DMS53 (cell line): Measurements from ENCODE around the gene PKNOX2.
A peak's percentile ranks its signal among the peaks of the same experiment; 100 is the strongest.

Experiments used
- DNase-seq: peaks from one replicate; lab custom pipeline; 2025; lab: John Stamatoyannopoulos, UW

Gene PKNOX2

DNA sequence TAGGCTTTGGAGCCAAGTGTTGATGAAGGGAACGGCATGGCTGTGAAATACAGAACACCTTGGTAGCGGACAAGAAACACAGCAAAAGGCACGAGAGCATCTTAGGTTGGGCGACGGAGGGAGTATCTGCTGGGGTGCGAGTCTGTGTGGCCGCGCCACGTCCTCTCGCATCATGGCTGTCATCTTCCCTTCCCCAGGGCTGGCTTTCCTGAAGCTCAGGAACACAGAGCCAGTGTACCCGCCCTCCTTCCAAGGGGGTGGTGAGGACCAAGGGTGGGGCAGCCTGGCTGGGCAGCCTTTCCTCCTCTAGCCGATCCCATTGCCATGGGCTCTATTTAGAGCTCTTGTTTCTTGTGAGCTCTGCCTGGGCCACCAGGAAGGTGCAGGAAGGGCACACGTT is 177.1 kb downstream of the PKNOX2 start:
- DNase-seq: no peak

DNA sequence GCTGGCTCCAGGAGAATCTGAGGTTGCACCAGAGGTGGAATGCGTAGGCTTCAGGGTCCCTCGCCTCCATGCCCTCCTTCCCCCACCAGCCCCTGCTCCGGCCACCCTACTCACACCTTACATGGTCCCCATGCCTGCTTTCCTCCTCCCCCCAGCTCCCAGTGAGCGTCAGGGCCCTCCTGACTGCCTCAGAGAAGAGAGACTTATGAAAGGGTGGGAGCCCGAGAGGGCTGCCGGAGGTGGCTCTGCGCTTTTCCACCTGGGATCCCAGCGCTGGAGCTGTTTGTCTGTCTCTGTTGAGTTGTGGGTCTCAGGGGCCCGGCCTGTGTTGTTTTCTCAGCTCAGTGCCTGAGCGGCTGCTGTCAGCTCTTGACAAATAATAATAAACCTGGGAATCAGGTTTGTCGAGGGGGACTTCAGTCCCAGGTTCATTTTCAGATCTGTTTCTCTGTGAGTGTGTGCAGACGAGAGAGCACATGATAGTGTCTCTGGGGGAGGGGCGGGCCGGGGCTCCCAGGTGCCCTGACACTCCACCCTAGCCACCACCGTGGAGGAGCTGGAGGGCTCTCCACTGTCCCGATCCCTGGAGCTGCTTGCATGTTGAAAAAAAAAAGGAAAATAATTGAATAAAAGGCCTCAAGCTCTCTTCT is 177.9 kb downstream of the PKNOX2 start:
- no peak for DNase-seq

DNA sequence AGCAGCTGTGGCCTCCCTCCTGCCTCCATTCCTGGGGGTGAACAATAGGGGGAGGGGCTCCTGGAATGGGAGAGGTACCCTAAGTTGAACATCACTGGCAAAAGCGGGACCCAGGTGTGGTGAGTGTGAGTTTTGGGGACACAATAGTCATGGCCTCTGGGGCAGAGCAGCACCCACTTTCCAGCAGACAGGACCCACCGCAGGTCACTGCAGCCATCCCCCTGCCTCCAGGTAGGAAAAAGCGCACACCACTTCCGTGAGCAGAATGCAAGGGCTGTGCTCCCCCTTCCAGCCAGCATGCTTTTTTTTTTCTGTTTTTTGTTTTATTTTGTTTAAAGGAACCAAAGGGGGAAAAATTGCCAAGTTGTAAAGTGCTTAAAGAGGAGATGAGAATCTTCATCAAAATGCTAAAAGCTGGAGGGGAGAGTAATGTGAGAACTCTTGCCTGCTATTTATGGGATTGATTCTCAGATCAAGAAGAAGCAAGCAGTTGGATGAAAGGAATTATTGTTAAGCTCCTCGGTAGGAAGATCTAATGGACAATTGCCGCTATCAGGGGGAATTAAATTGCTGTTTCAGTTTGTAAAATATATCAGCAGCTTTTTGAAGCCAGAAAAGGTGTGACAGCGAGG is 178.7 kb downstream of the PKNOX2 start:
- DNase-seq: no peak

GRCh38 chr11:125343718-125344131 is 179.2 kb downstream of the PKNOX2 start:
- DNase-seq: no peak

GRCh38 chr11:125344846-125345420 is 180.4 kb downstream of the PKNOX2 start:
- DNase-seq: no peak

DNA sequence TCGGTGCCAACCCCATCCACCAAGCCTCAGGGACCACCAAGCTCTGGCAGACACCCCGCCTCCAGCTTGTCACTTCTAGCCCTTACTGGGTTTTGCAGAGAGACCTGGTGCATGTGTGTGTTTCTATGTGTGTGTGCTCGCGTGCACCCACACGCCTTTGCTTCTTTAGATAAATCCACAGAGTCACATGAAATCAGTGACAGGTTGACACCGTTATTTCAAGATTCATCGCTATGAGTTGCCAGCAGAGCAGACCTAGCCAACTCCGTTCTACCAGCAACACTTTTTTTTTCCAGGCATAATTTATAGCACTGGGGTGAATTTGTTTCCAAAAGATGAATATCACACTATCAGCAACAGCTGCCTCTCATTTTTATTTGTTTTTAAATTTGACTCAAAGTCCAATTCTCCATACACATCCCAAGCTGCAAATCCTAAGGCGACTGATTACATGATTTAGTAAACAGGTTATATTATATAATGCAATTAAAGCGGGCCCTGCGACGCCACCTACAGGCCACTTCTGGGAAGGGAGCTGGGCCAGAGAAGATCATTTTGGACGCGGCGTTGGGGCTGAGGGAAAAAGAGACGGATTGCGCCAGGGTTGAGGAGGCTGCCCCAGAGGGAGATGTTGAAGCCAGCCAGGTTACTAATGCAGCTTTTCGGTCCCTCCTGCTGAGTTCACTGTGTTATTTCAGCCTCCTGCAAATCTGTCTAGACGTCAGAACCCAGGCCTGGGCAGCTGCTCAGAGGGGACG is 181.0 kb downstream of the PKNOX2 start:
- peak; percentile 64 for DNase-seq

DNA sequence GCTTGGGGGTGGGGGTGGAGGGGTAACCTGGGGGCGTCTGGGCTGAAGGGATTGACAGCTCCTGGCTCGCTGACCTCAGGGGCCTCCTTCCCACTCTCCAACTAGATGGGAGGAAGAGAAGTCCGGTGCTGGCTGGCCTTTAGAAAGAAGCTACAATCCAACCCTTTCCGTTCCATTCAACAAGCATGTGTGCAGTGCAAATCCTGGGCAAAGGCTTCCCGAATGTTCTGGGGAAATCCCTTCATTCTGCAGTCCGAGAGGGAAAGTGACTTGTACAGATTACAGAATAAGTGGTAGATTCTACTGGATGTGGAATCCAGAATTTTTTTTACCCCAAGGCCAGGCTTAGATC is 181.6 kb downstream of the PKNOX2 start:
- no peak for DNase-seq

- no peak for DNase-seq
Measured at GRCh38 chr11:125346565-125347260, 182.2 kb downstream of the PKNOX2 start.

- no peak for DNase-seq
Measured at GRCh38 chr11:125347261-125347585, 182.7 kb downstream of the PKNOX2 start.

GRCh38 chr11:125348141-125348651 is 183.6 kb downstream of the PKNOX2 start:
- DNase-seq: no peak

- peak; percentile 51 for DNase-seq
Measured at GRCh38 chr11:125348674-125349309, 184.2 kb downstream of the PKNOX2 start.

- no peak for DNase-seq
Measured at GRCh38 chr11:125350206-125351032, 185.9 kb downstream of the PKNOX2 start.

DNA sequence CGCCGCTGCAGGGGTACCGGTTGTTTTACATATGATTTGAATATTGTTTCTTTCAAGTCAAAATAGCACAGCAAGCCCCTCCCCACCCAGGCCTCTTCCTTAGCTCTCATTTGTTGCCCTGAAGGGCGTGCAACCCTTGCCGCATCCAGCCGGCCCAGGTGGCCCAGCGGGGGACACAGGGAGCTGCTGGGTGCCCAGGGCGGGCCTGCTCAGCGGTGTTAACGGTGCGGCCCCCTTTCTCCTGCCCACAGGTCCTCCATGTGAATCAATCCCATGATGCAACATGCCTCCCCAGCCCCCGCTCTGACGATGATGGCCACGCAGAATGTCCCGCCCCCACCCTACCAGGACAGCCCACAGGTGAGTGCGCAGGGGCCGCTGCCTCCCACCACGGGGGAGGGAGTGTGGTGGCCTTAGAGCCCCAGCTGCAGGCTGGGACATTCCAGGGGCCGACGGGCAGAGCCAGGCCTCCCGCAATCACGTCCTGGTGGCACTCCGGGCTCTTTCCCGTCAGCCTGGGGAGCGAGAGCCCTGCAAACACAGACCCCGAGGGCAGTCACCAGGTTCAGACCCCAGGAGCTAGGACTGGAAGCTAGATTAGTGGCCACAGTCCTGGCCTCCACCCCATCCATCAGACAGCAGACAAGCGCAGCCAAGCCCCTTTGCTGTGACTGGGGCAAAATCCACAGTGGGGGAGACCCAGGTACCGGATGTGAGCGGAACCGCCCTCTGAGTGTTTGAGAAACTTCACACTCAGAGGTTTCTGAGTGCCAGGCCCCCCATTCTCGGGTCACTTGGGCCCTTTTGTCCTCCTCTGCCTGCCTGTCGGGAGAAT is 186.7 kb downstream of the PKNOX2 start:
- DNase-seq: no peak

GRCh38 chr11:125351868-125352250 is 187.3 kb downstream of the PKNOX2 start:
- DNase-seq: no peak

DNA sequence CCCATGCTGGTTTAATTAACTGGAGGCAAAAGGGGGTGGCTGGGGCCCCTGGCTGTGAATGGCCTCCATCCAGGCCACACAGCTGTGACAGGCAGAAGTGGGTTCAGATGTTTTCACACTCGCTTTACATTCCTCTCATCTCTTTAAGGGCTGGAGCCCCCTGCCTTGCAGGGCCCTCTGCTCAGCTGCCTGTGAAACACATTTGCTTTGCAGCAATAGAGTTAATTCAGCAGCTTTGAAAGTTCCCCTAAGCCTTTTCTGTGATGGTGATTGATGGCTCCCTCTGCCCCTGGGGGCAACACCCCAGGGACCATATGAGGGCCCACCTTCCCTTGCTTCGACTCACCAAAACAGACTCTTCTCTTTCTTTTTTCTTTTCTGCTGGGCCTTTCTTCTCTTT is 192.2 kb downstream of the PKNOX2 start:
- no peak for DNase-seq

DNA sequence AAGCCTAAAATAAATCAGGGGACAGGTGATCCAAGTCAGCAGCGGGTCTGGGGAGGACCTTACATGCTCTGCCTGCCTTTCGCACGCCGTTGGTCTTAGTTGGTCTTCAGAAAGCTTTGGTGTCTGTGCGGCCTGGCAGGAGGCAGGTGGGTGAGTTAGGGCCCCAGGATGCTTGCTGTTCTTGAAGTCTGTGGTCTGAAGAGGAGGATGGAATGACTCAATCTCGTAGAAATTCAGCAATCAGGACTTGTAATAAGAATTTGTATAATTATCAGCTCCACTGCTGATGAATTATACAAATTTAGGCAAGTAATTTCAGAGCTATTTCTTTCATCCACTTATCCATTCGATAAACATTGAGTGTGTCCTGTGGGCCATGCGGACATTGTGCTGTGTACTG is 193.0 kb downstream of the PKNOX2 start:
- no peak for DNase-seq

DNA sequence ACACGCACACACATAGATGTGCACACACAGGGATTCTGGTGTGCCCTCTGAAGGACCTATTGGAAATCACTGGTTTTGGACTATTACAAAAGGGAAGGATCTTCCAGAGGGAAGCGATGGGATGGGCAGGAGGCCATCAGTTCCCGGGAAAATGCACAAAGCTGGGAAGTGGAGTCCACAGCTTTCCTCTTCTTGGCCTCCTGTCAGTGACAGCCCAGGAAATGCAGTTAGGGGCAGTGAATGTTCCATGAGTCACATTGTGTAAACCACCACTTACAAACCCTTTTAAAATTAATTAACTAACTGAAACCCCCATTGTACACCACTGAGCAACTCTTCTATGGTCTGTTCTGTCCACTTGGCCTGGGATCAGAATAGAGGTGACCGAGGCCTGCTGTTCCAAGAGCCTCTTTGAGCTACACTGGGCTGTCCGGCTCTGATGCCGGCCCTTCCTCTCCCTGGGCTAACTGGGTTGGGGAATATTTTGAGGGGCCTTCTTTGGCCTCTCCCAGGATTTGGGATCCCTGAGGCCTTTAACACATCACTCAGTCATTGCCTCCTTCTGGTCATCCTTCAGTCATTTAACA is 193.8 kb downstream of the PKNOX2 start:
- DNase-seq: no peak

DNA sequence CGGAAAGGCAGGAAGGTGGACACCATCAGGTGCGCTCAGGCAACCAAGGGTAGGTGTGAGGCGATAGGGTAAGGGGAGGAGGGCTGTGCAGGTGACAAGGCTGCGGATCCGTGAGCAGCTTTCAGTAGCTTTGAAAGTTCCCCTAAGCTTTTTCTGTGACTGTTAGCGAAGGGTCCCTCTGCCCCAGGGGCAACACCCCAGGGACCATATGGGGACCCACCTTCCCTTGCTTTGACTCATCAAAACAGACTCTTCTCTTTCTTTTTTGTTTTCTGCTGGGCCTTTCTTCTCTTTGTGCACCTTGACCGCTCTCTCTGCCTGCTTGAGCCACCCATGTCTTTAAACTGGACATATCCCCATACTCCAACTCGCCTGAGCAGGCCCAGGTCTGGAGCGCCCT is 194.6 kb downstream of the PKNOX2 start:
- DNase-seq: no peak

- no peak for DNase-seq
Measured at GRCh38 chr11:125360066-125360465, 195.5 kb downstream of the PKNOX2 start.
